Progenitor cell of endocrine pancreas (in vitro differentiated cells): ENCODE measurements around the gene NUP210. TPM values are rescaled to one million over a fixed set of nuclear protein-coding genes. Genes with fewer than 3 reads are reported as not detected.

ENCODE experiments used
- DNase-seq: peaks from one replicate; pipeline ENCODE4 v3.0.0; 2021; ENCODE audit warnings: low spot score; ENCODE audit not compliant: unreplicated experiment
- H3K27ac Mint-ChIP-seq: 2 replicates; pipeline ENCODE4 v1.8.0; 2021; ENCODE audit warnings: mild to moderate bottlenecking, moderate library complexity, mixed read lengths
- H3K27me3 Mint-ChIP-seq: 2 replicates; pipeline ENCODE4 v1.8.0; 2021; ENCODE audit warnings: mixed read lengths
- H3K36me3 Mint-ChIP-seq: 2 replicates; pipeline ENCODE4 v1.8.0; 2022; ENCODE audit warnings: mixed read lengths; ENCODE audit not compliant: insufficient read depth
- H3K4me1 Mint-ChIP-seq: 2 replicates; pipeline ENCODE4 v1.8.0; 2021; ENCODE audit warnings: low read depth, mixed read lengths
- H3K4me3 Mint-ChIP-seq: 2 replicates; pipeline ENCODE4 v1.8.0; 2021; ENCODE audit warnings: low read depth, mild to moderate bottlenecking, moderate library complexity, mixed read lengths
- H3K9me3 Mint-ChIP-seq: 2 replicates; pipeline ENCODE4 v1.8.0; 2021; ENCODE audit warnings: low read depth, mixed read lengths
- total RNA-seq: library from RNA; stranded (reverse); gene quantifications from 2 replicates; pipeline ENCODE4 v1.2.1, GENCODE V29; 2021
- TF ChIP-seq, protein P1 (sequence below): fragments of 200-600 bp; sonication (generic); IDR thresholded peaks from one replicate; pipeline ENCODE4 v1.5.0; 2021; ENCODE audit warnings: antibody characterized with exemption, mild to moderate bottlenecking; ENCODE audit not compliant: unreplicated experiment

NUP210 gene
- total RNA-seq, 1 donor from 2014 or later = 78.2 TPM

DNA sequence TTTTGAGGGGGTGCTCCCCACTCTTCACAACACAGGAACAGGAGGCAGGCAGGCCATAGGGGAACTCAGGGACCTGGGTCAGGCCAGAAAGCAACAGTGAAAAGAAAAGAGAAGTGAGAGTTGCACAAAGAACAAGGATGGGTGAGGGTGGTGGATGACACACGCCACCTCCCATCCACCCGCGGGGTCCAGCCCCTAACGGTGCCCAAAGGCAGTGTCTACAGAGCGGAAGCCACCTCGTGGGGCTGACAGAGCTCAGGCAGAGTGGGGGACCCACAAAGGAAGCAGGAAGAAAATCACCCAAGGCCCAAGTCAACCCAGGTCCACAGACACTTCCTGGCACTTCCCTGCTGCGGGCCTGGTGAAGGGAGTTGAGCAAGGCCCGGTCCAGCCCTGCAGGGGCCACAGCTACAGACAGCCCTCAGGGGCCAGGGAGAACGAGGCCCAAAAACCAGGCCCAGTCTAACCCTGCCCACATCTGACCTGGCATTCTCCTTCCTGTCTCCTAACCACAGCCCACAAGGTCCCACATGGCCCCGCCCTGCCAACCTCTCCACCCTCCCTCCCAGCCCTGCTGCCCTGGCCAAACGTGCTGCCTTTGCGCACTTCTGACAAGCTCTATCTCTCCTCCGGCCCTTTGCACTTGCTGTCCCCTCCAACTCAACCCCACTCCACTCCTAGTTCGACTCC, 5.9 kb downstream of the NUP210 start:
- Mint-ChIP-seq H3K27me3 (no peaks in the 10 kb centered on the region), H3K4me1 (peaks cover 2% of the 10 kb centered on the region), H3K27ac (no peak overlapping the region), H3K9me3 (no peaks in the 10 kb centered on the region), H3K4me3 (no peak overlapping the region), H3K36me3 (peaks cover under 1% of the 10 kb centered on the region)
- TF ChIP-seq, protein P1, sequence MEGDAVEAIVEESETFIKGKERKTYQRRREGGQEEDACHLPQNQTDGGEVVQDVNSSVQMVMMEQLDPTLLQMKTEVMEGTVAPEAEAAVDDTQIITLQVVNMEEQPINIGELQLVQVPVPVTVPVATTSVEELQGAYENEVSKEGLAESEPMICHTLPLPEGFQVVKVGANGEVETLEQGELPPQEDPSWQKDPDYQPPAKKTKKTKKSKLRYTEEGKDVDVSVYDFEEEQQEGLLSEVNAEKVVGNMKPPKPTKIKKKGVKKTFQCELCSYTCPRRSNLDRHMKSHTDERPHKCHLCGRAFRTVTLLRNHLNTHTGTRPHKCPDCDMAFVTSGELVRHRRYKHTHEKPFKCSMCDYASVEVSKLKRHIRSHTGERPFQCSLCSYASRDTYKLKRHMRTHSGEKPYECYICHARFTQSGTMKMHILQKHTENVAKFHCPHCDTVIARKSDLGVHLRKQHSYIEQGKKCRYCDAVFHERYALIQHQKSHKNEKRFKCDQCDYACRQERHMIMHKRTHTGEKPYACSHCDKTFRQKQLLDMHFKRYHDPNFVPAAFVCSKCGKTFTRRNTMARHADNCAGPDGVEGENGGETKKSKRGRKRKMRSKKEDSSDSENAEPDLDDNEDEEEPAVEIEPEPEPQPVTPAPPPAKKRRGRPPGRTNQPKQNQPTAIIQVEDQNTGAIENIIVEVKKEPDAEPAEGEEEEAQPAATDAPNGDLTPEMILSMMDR = no peak
- no peak for DNase-seq

DNA sequence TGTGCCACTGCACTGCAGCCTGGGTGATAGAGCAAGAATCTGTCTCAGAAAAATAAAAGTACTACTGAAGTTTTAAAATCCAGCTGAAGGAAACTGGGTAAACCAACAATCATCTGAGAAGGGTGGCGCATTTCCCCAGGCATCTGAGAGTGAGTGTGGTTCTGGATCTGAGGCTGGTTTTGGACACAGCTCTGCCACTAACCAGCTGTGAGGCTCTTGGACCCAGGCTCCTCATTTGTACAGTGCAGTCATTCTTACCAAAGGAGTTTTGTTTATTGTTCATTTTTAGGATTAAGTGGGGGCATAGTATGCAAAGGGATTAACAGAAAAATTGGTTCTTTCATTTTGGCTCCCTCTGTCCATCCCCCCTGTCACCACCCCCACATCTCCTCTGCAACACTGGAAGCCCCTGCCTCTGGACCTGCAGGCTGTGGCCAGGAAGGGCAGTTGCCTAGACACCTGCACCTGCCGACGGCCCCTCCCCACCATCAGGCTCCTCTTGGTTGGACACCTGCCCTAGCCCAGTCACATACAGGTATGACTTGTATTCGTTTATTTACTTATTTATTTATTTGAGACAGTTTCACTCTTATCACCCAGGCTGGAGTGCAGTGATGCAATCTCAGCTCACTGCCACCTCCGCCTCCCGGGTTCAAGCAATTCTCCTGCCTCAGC, 8.8 kb downstream of the NUP210 start:
- DNase-seq = no peak
- H3K27me3 Mint-ChIP-seq = no peaks in the 10 kb centered on the region

DNA sequence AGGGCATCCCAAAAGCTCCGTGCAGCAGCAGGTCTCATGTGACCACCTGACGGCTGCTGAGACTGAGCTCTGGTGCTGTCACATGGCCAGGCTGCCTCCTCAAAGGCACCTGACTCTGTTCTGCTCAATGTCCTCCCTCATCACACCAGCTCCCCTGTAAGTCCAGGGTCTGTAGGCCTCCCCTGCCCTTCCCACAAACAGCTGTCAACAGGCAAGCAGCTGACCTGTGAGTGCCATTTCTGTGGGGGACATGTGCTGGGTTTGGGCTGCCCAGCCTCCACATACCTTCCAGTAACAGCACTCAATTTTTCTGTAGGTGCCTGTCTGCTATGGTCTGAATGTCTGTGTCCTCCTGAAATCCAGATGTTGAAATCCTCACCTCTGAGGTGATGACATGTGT, 11.2 kb downstream of the NUP210 start:
- Mint-ChIP-seq H3K36me3 (peaks cover 4% of the 10 kb centered on the region), H3K9me3 (peaks cover 3% of the 10 kb centered on the region), H3K27ac (no peak overlapping the region), H3K27me3 (no peaks in the 10 kb centered on the region), H3K4me1 (no peaks in the 10 kb centered on the region), H3K4me3 (no peak overlapping the region)
- TF ChIP-seq, protein P1 = no peak
- DNase-seq = no peak

More for the DNA sequence above, 8.8 kb downstream of the NUP210 start:
- H3K9me3 Mint-ChIP-seq = peaks cover 3% of the 10 kb centered on the region
- peaks cover 4% of the 10 kb centered on the region for H3K36me3 Mint-ChIP-seq
- no peak overlapping the region for H3K27ac Mint-ChIP-seq
- H3K4me3 Mint-ChIP-seq = no peak overlapping the region
- TF ChIP-seq, protein P1 = no peak
- H3K4me1 Mint-ChIP-seq = no peaks in the 10 kb centered on the region

DNA sequence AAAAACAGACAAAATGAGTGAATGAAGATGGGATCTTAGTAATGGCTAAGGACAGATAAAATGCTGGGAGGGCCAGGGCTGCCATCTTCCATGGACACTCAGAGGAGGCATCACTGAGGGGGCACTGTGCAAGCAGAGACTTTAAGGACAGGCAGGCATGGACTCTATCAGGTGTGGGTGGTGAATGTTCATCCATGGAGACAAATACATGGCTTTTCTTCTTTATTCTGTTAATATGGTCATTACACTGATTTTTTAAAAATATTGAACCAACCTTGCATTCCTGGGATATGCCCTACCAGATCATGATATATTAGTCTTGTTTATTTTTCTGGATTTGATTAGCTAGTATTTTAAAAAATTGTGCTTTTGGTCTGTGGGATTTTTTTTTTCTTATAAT, 12.2 kb downstream of the NUP210 start:
- Mint-ChIP-seq H3K36me3 (peaks cover 4% of the 10 kb centered on the region), H3K9me3 (peaks cover 3% of the 10 kb centered on the region), H3K4me3 (no peak overlapping the region), H3K27me3 (no peaks in the 10 kb centered on the region), H3K27ac (no peak overlapping the region), H3K4me1 (no peaks in the 10 kb centered on the region)
- DNase-seq = no peak
- TF ChIP-seq, protein P1 = no peak

DNA sequence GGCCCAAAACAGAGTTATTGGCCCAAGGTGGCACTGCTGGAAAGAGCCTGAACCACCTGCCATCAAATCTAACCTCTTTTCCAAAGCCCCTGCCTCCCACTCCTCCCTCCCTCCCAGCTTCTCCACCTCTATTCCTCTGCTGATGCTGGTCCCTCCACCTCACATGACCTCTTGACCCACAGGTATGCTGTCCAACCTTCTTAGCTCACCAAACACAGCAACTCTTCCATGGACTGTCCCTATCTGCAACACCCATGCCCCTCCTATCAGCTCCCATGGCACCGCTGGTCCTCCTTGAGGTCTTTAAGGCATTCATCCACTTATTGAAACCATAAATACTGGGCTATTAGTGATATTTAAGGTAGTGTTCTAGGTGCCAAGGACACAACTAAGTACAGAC, 12.6 kb downstream of the NUP210 start:
- Mint-ChIP-seq H3K9me3 (peaks cover 3% of the 10 kb centered on the region), H3K4me1 (no peaks in the 10 kb centered on the region), H3K27ac (no peak overlapping the region), H3K4me3 (no peak overlapping the region), H3K27me3 (no peaks in the 10 kb centered on the region), H3K36me3 (peaks cover 4% of the 10 kb centered on the region)
- DNase-seq = no peak
- TF ChIP-seq, protein P1 = no peak
